ENCODE data around the gene C1R.

- TF ChIP-seq CTCF (IDR thresholded peaks at IDR 0.05 in 4 of 5, conservative IDR thresholded peaks at IDR 0.05 in 1 of 5) (no peak), POLR2A (IDR thresholded peaks at IDR 0.05) (no peak)
Measured at GRCh38 chr12:7130701-7131501, 38.7 kb upstream of the C1R start.

Data from gastrocnemius medialis (tissue), 4 donors.